Thymus (tissue), 11 donors: ENCODE results near the gene UNC5C. TPM values are rescaled to one million over a fixed set of nuclear protein-coding genes. Genes with fewer than 3 reads are reported as not detected.

Experiments
- DNase-seq, 9 donors: peaks; one replicate each; pipeline ENCODE4 v3.0.0-alpha.2; 2013; ENCODE audit warnings: low spot score in 9 of 9, low read depth in 6 of 9, missing footprints in 1 of 9
- H3K27ac ChIP-seq, 2 donors: one replicate each; pipeline ENCODE4 v1.5.1; 2013; ENCODE audit warnings: control low read depth in 1 of 2, low read depth in 1 of 2, low read length in 1 of 2, mild to moderate bottlenecking in 1 of 2, moderate library complexity in 1 of 2
- H3K27me3 ChIP-seq, 2 donors: one replicate each; pipeline ENCODE4 v1.5.1; 2013; ENCODE audit warnings: low read length in 1 of 2; ENCODE audit not compliant: control insufficient read depth in 2 of 2, insufficient read depth in 1 of 2
- H3K36me3 ChIP-seq, 2 donors: one replicate each; pipeline ENCODE4 v1.5.1; 2013; ENCODE audit warnings: low read length in 1 of 2, mild to moderate bottlenecking in 1 of 2, moderate library complexity in 1 of 2; ENCODE audit not compliant: control insufficient read depth in 2 of 2, insufficient read depth in 2 of 2
- H3K4me1 ChIP-seq, 2 donors: one replicate each; pipeline ENCODE4 v1.5.1; 2013; ENCODE audit warnings: low read length in 2 of 2; ENCODE audit not compliant: control insufficient read depth in 2 of 2, insufficient read depth in 2 of 2
- H3K4me3 ChIP-seq, 2 donors: one replicate each; pipeline ENCODE4 v1.5.1; 2013; ENCODE audit warnings: low read length in 2 of 2, control low read depth in 1 of 2, mild to moderate bottlenecking in 1 of 2
- H3K9me3 ChIP-seq, 2 donors: one replicate each; pipeline ENCODE4 v1.5.1; 2013; ENCODE audit warnings: low read length in 1 of 2, mild to moderate bottlenecking in 1 of 2; ENCODE audit not compliant: control insufficient read depth in 2 of 2, insufficient read depth in 1 of 2
- WGBS: extraction: QIAGEN DNeasy Blood & Tissue Kit; methylation state at CpG from one replicate; pipeline ENCODE4 v1.1.7; 2013; 5-methylcytosine and 5-hydroxymethylcytosine counted together
- polyA plus RNA-seq: library from polyadenylated mRNA; stranded (reverse); fragments of 200-250 nt; gene quantifications from one replicate; pipeline ENCODE4 v1.2.3, GENCODE V29; 2013
- total RNA-seq: library from RNA; stranded (reverse); fragments of 120-200 nt; gene quantifications from one replicate; pipeline ENCODE4 v1.2.4, GENCODE V29; 2013
- donor health status: healthy.

Gene UNC5C
- total and polyA plus RNA-seq, 2 donors: 0.98 to 1.8 TPM

DNA sequence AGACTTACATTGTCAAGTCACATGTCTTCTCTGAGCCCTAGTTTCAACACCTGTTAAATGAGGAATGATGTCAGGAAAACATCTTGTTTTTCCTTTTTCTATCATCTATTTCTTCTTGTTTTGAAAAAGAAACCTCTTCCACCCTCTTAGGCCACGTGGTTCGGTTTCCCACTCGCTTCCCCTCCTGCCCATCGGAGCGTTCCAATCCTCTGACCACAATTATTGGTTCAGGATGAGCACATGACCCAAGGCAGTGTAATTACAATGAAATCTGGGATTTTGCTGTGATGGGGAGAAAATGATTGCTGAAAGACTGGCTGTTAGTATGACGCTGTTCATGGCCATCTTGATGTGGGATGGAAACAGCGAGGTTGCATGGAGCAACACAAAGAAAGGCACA lies 186.7 kb downstream of the UNC5C start:
- H3K27ac ChIP-seq: no peak overlapping the region
- DNase-seq: no peak
- no peaks in the 10 kb centered on the region for H3K4me1 ChIP-seq
- H3K9me3 ChIP-seq: no peaks in the 10 kb centered on the region
- 98% methylated on average over 7 of the region's 7 CpGs for WGBS
- H3K27me3 ChIP-seq: no peaks in the 10 kb centered on the region
- H3K4me3 ChIP-seq: no peak overlapping the region
- no peaks in the 10 kb centered on the region for H3K36me3 ChIP-seq

- WGBS: 97% methylated on average over 3 of the region's 3 CpGs
- H3K9me3 ChIP-seq: no peaks in the 10 kb centered on the region
- no peaks in the 10 kb centered on the region for H3K27me3 ChIP-seq
- no peak overlapping the region for H3K27ac ChIP-seq
- no peaks in the 10 kb centered on the region for H3K4me1 ChIP-seq
- no peak for DNase-seq
- H3K4me3 ChIP-seq: no peak overlapping the region
- H3K36me3 ChIP-seq: no peaks in the 10 kb centered on the region
These were observed 187.1 kb downstream of the UNC5C start for GRCh38 chr4:95361696-95361965.

DNA sequence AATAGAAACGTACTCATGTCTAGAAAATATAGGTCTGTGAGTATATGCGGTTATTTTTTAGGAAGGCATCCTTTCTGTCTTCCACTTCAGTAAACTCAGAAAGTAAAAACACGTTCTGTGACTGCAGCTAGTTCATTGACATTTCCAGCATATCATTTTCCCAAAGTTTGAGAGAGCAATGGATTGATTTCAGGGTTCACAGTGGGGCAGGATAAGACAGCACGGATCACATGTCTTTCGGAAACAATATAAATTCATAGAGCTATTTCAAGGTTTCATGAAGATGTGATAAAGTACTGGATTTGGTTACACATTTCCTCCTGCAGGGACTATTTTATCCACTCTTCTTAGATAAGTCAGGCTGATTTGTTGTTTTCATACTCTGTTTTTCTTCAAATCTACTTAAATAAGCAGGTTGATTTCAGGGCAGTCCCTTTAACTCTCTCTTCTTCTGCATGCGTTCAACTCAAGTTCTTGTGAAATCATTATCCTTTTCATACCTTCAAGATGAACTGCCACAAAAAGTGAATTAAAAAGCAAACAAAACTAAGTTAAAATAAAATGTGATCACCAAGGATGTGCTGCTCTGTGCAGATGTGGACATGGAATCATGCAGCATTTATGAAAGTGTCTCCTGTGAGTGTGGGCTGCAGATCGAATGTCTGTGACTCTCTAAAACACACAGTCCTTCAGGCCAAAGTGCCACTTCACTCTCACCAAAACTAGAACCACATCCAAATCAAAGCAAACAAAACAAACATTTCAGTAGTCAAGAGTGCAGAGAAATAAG lies 187.7 kb downstream of the UNC5C start:
- H3K4me1 ChIP-seq: no peaks in the 10 kb centered on the region
- no peaks in the 10 kb centered on the region for H3K36me3 ChIP-seq
- no peak for DNase-seq
- H3K27ac ChIP-seq: no peak overlapping the region
- WGBS: 84% methylated on average over 7 of the region's 7 CpGs
- H3K4me3 ChIP-seq: no peak overlapping the region
- no peaks in the 10 kb centered on the region for H3K27me3 ChIP-seq
- no peaks in the 10 kb centered on the region for H3K9me3 ChIP-seq

- no peak overlapping the region for H3K4me3 ChIP-seq
- no peaks in the 10 kb centered on the region for H3K4me1 ChIP-seq
- 94% methylated on average over 3 of the region's 3 CpGs for WGBS
- no peak for DNase-seq
- no peak overlapping the region for H3K27ac ChIP-seq
- no peaks in the 10 kb centered on the region for H3K36me3 ChIP-seq
- no peaks in the 10 kb centered on the region for H3K27me3 ChIP-seq
- no peaks in the 10 kb centered on the region for H3K9me3 ChIP-seq
These were observed 188.4 kb downstream of the UNC5C start for GRCh38 chr4:95360256-95360903.

DNA sequence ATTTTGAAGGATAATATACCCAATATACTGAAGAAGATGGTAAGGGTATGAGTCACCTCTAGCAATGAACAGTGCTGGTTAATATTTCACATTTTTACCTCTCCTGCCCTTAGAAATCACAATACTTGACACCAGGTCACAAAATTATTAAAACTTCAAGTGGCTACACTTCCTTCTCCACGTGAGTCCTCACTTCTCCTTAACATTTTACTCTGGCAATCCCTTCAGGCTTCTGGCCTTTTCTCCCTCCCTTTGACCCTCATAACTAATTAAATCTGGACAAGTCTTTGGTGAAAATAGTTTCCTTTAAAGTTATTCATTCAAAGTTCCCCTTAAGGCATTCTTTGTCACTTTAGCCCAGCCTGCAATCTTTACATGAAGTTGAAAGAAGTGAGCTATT lies 190.4 kb downstream of the UNC5C start:
- Histone ChIP-seq H3K36me3 (no peaks in the 10 kb centered on the region), H3K9me3 (no peaks in the 10 kb centered on the region), H3K4me3 (no peak overlapping the region), H3K27me3 (no peaks in the 10 kb centered on the region), H3K4me1 (no peaks in the 10 kb centered on the region), H3K27ac (no peak overlapping the region)
- DNase-seq: no peak
- WGBS: 76% methylated on average over 1 of the region's 1 CpG

GRCh38 chr4:95355021-95355420 lies 193.8 kb downstream of the UNC5C start:
- Histone ChIP-seq H3K27me3 (no peaks in the 10 kb centered on the region), H3K9me3 (no peaks in the 10 kb centered on the region), H3K4me1 (no peaks in the 10 kb centered on the region), H3K27ac (no peak overlapping the region), H3K4me3 (no peak overlapping the region), H3K36me3 (no peaks in the 10 kb centered on the region)
- DNase-seq: no peak
- WGBS: 98% methylated on average over 1 of the region's 1 CpG

- 99% methylated on average over 1 of the region's 1 CpG for WGBS
- no peak overlapping the region for H3K4me3 ChIP-seq
These were observed 200.4 kb downstream of the UNC5C start for GRCh38 chr4:95348418-95348817.

DNA sequence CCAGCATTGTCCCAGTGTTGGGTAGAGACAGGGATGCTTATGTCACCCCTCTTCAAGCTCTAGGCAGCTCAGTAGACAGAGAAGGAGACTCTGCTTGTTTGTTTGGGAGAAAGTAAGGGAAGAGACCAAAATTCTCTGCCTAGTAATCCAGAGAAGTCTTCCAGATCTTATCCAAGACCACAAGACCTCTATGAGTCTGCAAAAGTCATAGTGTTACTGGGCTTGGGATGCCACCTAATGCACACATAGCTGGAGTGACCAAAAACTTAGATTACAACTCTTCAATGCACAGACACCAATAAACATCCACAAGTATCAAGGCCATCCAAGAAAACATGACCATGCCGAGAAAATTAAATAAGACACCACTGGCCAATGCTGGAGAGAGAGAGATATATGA lies 205.5 kb downstream of the UNC5C start:
- DNase-seq: no peak
- no peaks in the 10 kb centered on the region for H3K27me3 ChIP-seq
- 98% methylated on average over 1 of the region's 1 CpG for WGBS

More at GRCh38 chr4:95348418-95348817, 200.4 kb downstream of the UNC5C start:
- no peaks in the 10 kb centered on the region for H3K4me1 ChIP-seq
- H3K9me3 ChIP-seq: no peaks in the 10 kb centered on the region
- no peak overlapping the region for H3K27ac ChIP-seq
- H3K27me3 ChIP-seq: no peaks in the 10 kb centered on the region
- no peaks in the 10 kb centered on the region for H3K36me3 ChIP-seq
- no peak for DNase-seq

GRCh38 chr4:95340191-95340590 lies 208.6 kb downstream of the UNC5C start:
- DNase-seq: no peak
- H3K4me3 ChIP-seq: no peak overlapping the region
- no peaks in the 10 kb centered on the region for H3K27me3 ChIP-seq

More for the DNA sequence above, 205.5 kb downstream of the UNC5C start:
- Histone ChIP-seq H3K4me3 (no peak overlapping the region), H3K4me1 (no peaks in the 10 kb centered on the region), H3K36me3 (no peaks in the 10 kb centered on the region), H3K27ac (no peak overlapping the region), H3K9me3 (peaks cover 0 to 7% of the 10 kb centered on the region in 2 donors)

More at GRCh38 chr4:95340191-95340590, 208.6 kb downstream of the UNC5C start:
- Histone ChIP-seq H3K4me1 (no peaks in the 10 kb centered on the region), H3K9me3 (peaks cover 0 to 7% of the 10 kb centered on the region in 2 donors), H3K27ac (no peak overlapping the region), H3K36me3 (no peaks in the 10 kb centered on the region)
